Neural cell (in vitro differentiated cells): ENCODE measurements around the gene RYR1. TPM values are rescaled to one million over a fixed set of nuclear protein-coding genes. Genes with fewer than 3 reads are reported as not detected.

ENCODE experiments used
- H2AFZ ChIP-seq: fragments of 200-600, 300-800 bp; sonication (generic), shearing (Covaris generic); 2 replicates; pipeline ENCODE4 v1.6.0; 2014; ENCODE audit warnings: low read depth, mild to moderate bottlenecking, antibody characterized with exemption, low read length, moderate library complexity
- H3F3A ChIP-seq: fragments of 200-600 bp; shearing (Covaris generic); 2 replicates; pipeline ENCODE4 v1.6.1; 2016; ENCODE audit warnings: mild to moderate bottlenecking, moderate library complexity, mixed read lengths, antibody characterized with exemption, low read length; ENCODE audit not compliant: insufficient read depth, poor library complexity, severe bottlenecking
- H3K27ac ChIP-seq: fragments of 200-600, 300-800 bp; sonication (generic), shearing (Covaris generic); 2 replicates; pipeline ENCODE4 v1.5.1; 2014; ENCODE audit warnings: mild to moderate bottlenecking, low read length, moderate library complexity
- H3K27me3 ChIP-seq: fragments of 300-800, 200-600 bp; sonication (generic), shearing (Covaris generic); 2 replicates; pipeline ENCODE4 v1.6.0; 2014; ENCODE audit warnings: mild to moderate bottlenecking, low read depth, low read length, moderate library complexity; ENCODE audit not compliant: insufficient read depth
- H3K36me3 ChIP-seq: fragments of 300-800, 200-600 bp; sonication (generic), shearing (Covaris generic); 2 replicates; pipeline ENCODE4 v1.5.1; 2014; ENCODE audit warnings: mild to moderate bottlenecking, antibody characterized with exemption, low read length, moderate library complexity; ENCODE audit not compliant: insufficient read depth
- H3K4me2 ChIP-seq: fragments of 300-800, 200-600 bp; sonication (generic), shearing (Covaris generic); 2 replicates; pipeline ENCODE4 v1.6.0; 2014; ENCODE audit warnings: mild to moderate bottlenecking, low read length
- H3K4me3 ChIP-seq: fragments of 300-800, 200-600 bp; sonication (generic), shearing (Covaris generic); 2 replicates; pipeline ENCODE4 v1.5.1; 2014; ENCODE audit warnings: mild to moderate bottlenecking, low read length, moderate library complexity
- H3K79me2 ChIP-seq: fragments of 200-600 bp; shearing (Covaris generic); replicated peaks from 2 replicates; pipeline ENCODE4 v1.6.0; 2014; ENCODE audit warnings: mild to moderate bottlenecking, low read length, moderate library complexity; ENCODE audit not compliant: insufficient read depth
- H3K9ac ChIP-seq: fragments of 300-800, 200-600 bp; sonication (generic), shearing (Covaris generic); 2 replicates; pipeline ENCODE4 v1.6.1; 2016; ENCODE audit warnings: mild to moderate bottlenecking, low read length, mixed read lengths
- H3K9me2 ChIP-seq: fragments of 200-600 bp; shearing (Covaris generic); 2 replicates; pipeline ENCODE4 v1.6.1; 2016; ENCODE audit warnings: mild to moderate bottlenecking, low read length, mixed read lengths; ENCODE audit not compliant: insufficient read depth
- H3K9me3 ChIP-seq: fragments of 200-600, 300-800 bp; sonication (generic), shearing (Covaris generic); 2 replicates; pipeline ENCODE4 v1.6.1; 2016; ENCODE audit warnings: mild to moderate bottlenecking, mixed run types, low read length, moderate library complexity, mixed read lengths
- H4K20me1 ChIP-seq: fragments of 200-600 bp; shearing (Covaris generic); 2 replicates; pipeline ENCODE4 v1.6.1; 2016; ENCODE audit warnings: mild to moderate bottlenecking, mixed run types; ENCODE audit not compliant: insufficient read depth
- CTCF ChIP-seq: fragments of 450-650 bp; IDR thresholded peaks from 2 replicates; pipeline ENCODE4 v1.5.1; 2014; ENCODE audit warnings: antibody characterized with exemption, mild to moderate bottlenecking, moderate library complexity; ENCODE audit not compliant: poor library complexity, severe bottlenecking
- EZH2 ChIP-seq: fragments of 200-600, 300-800 bp; shearing (Covaris generic), sonication (generic); IDR thresholded peaks from 2 replicates; pipeline ENCODE4 v1.6.1; 2014; ENCODE audit warnings: antibody characterized with exemption, low read length, borderline replicate concordance, mild to moderate bottlenecking; ENCODE audit not compliant: insufficient read depth, poor library complexity, severe bottlenecking
- MXI1 ChIP-seq: fragments of 450-650 bp; conservative IDR thresholded peaks from 2 replicates; pipeline ENCODE4 v1.6.1; 2014; ENCODE audit warnings: antibody characterized with exemption, mild to moderate bottlenecking; ENCODE audit not compliant: poor library complexity, severe bottlenecking
- POLR2AphosphoS5 ChIP-seq: IDR thresholded peaks from 2 replicates; pipeline ENCODE4 v1.6.1; 2012
- RAD21 ChIP-seq: fragments of 450-650 bp; conservative IDR thresholded peaks from 2 replicates; pipeline ENCODE4 v1.6.1; 2014; ENCODE audit warnings: antibody characterized with exemption, mild to moderate bottlenecking, moderate library complexity
- SMC3 ChIP-seq: fragments of 450-650 bp; conservative IDR thresholded peaks from 2 replicates; pipeline ENCODE4 v1.6.1; 2014; ENCODE audit warnings: antibody characterized with exemption, mild to moderate bottlenecking, moderate library complexity; ENCODE audit not compliant: poor library complexity
- TAF1 ChIP-seq: IDR thresholded peaks from 2 replicates; pipeline ENCODE4 v1.6.1; 2012; ENCODE audit warnings: low read depth
- polyA plus RNA-seq: library from polyadenylated mRNA; depleted of rRNA; stranded (reverse); fragments of >200 nt; gene quantifications from 2 replicates; pipeline ENCODE4 v1.2.3, GENCODE V29; 2014
- TF ChIP-seq, protein P1 (sequence below): IDR thresholded peaks from 2 replicates; pipeline ENCODE4 v1.6.1; 2012; ENCODE audit warnings: borderline replicate concordance

The RYR1 gene
- polyA plus RNA-seq, 1 donor from 2014 or later, result 0.69 TPM

DNA sequence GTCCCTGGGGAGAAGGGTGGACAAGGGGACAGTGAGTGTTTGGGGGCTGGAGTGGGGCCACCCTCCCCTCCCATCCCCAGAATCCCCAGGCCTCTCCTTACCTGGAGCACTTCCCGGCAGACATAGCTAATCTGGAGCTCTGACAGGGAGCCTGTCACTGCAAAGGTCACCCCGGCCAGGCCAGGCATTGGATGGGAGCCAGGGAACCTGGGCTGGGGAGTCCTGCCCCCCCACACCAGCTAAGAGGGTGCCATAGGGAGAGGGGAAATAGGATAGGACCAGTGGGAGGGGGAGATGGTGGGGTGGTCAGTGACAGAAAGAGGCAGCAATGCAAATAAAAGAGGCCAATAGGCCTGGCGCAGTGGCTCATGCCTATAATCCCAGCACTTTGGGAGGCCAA is 180.8 kb downstream of the RYR1 start:
- Histone ChIP-seq H3K4me2 (no peak overlapping the region), H3K4me3 (no peak overlapping the region), H4K20me1 (no peaks in the 10 kb centered on the region), H3K79me2 (peaks cover 2% of the 10 kb centered on the region), H3K27me3 (no peaks in the 10 kb centered on the region), H2AFZ (no peak overlapping the region), H3K27ac (no peak overlapping the region), H3K36me3 (no peaks in the 10 kb centered on the region), H3K9me2 (no peaks in the 10 kb centered on the region), H3K9ac (no peak overlapping the region), H3F3A (no peaks in the 10 kb centered on the region), H3K9me3 (no peaks in the 10 kb centered on the region)
- TF ChIP-seq CTCF (no peak), EZH2 (no peak)

DNA sequence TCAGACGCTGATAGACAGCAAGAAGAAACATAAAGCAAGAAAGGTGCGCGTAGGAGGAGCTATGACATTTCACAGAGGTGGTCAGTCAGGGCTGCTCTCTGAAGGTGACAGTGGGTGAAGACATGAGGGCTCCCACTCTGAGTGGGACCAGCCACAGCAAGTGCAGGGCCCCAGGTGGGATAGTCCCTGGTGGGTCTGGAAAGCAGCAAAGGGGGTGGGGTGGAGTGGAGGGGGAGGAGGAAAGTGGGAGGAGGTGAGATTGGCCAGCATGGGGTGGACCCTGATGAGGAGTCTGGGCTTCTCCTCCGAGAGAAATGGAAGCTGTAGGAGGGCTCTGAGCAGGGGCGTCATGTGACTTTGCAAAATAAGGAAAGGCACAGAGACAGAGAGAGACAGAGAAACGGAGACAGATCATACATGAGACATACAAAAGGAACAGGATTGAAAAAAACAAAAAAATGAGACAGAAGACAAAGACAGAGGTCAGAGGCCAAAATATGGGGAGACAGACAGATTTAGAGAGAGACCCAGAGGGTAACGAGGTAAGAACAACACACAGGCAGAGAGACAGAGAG is 181.6 kb downstream of the RYR1 start:
- Histone ChIP-seq H2AFZ (no peak overlapping the region), H3K4me2 (no peak overlapping the region), H3K27me3 (no peaks in the 10 kb centered on the region), H3F3A (no peaks in the 10 kb centered on the region), H3K36me3 (no peaks in the 10 kb centered on the region), H3K79me2 (peaks cover 10% of the 10 kb centered on the region), H3K9me2 (no peaks in the 10 kb centered on the region), H3K9ac (no peak overlapping the region), H3K9me3 (no peaks in the 10 kb centered on the region), H3K27ac (no peak overlapping the region), H4K20me1 (no peaks in the 10 kb centered on the region), H3K4me3 (no peak overlapping the region)
- TF ChIP-seq POLR2AphosphoS5 (no peak), SMC3 (no peak), MXI1 (no peak), EZH2 (no peak), RAD21 (no peak), TAF1 (no peak), CTCF (no peak)
- TF ChIP-seq, protein P1, sequence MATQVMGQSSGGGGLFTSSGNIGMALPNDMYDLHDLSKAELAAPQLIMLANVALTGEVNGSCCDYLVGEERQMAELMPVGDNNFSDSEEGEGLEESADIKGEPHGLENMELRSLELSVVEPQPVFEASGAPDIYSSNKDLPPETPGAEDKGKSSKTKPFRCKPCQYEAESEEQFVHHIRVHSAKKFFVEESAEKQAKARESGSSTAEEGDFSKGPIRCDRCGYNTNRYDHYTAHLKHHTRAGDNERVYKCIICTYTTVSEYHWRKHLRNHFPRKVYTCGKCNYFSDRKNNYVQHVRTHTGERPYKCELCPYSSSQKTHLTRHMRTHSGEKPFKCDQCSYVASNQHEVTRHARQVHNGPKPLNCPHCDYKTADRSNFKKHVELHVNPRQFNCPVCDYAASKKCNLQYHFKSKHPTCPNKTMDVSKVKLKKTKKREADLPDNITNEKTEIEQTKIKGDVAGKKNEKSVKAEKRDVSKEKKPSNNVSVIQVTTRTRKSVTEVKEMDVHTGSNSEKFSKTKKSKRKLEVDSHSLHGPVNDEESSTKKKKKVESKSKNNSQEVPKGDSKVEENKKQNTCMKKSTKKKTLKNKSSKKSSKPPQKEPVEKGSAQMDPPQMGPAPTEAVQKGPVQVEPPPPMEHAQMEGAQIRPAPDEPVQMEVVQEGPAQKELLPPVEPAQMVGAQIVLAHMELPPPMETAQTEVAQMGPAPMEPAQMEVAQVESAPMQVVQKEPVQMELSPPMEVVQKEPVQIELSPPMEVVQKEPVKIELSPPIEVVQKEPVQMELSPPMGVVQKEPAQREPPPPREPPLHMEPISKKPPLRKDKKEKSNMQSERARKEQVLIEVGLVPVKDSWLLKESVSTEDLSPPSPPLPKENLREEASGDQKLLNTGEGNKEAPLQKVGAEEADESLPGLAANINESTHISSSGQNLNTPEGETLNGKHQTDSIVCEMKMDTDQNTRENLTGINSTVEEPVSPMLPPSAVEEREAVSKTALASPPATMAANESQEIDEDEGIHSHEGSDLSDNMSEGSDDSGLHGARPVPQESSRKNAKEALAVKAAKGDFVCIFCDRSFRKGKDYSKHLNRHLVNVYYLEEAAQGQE, result no peak
